Neural cell (in vitro differentiated cells): Measurements from ENCODE around the gene DGKQ. TPM values are rescaled to one million over a fixed set of nuclear protein-coding genes. Genes with fewer than 3 reads are reported as not detected.

ENCODE experiments used
- H2AFZ ChIP-seq: fragments of 200-600, 300-800 bp; sonication (generic), shearing (Covaris generic); 2 replicates; pipeline ENCODE4 v1.6.0; 2014; ENCODE audit warnings: low read depth, mild to moderate bottlenecking, antibody characterized with exemption, low read length, moderate library complexity
- H3F3A ChIP-seq: fragments of 200-600 bp; shearing (Covaris generic); 2 replicates; pipeline ENCODE4 v1.6.1; 2016; ENCODE audit warnings: mild to moderate bottlenecking, moderate library complexity, mixed read lengths, antibody characterized with exemption, low read length; ENCODE audit not compliant: insufficient read depth, poor library complexity, severe bottlenecking
- H3K27ac ChIP-seq: fragments of 200-600, 300-800 bp; sonication (generic), shearing (Covaris generic); 2 replicates; pipeline ENCODE4 v1.5.1; 2014; ENCODE audit warnings: mild to moderate bottlenecking, low read length, moderate library complexity
- H3K27me3 ChIP-seq: fragments of 300-800, 200-600 bp; sonication (generic), shearing (Covaris generic); 2 replicates; pipeline ENCODE4 v1.6.0; 2014; ENCODE audit warnings: mild to moderate bottlenecking, low read depth, low read length, moderate library complexity; ENCODE audit not compliant: insufficient read depth
- H3K36me3 ChIP-seq: fragments of 300-800, 200-600 bp; sonication (generic), shearing (Covaris generic); 2 replicates; pipeline ENCODE4 v1.5.1; 2014; ENCODE audit warnings: mild to moderate bottlenecking, antibody characterized with exemption, low read length, moderate library complexity; ENCODE audit not compliant: insufficient read depth
- H3K4me2 ChIP-seq: fragments of 300-800, 200-600 bp; sonication (generic), shearing (Covaris generic); 2 replicates; pipeline ENCODE4 v1.6.0; 2014; ENCODE audit warnings: mild to moderate bottlenecking, low read length
- H3K4me3 ChIP-seq: fragments of 300-800, 200-600 bp; sonication (generic), shearing (Covaris generic); 2 replicates; pipeline ENCODE4 v1.5.1; 2014; ENCODE audit warnings: mild to moderate bottlenecking, low read length, moderate library complexity
- H3K79me2 ChIP-seq: fragments of 200-600 bp; shearing (Covaris generic); replicated peaks from 2 replicates; pipeline ENCODE4 v1.6.0; 2014; ENCODE audit warnings: mild to moderate bottlenecking, low read length, moderate library complexity; ENCODE audit not compliant: insufficient read depth
- H3K9ac ChIP-seq: fragments of 300-800, 200-600 bp; sonication (generic), shearing (Covaris generic); 2 replicates; pipeline ENCODE4 v1.6.1; 2016; ENCODE audit warnings: mild to moderate bottlenecking, low read length, mixed read lengths
- H3K9me2 ChIP-seq: fragments of 200-600 bp; shearing (Covaris generic); 2 replicates; pipeline ENCODE4 v1.6.1; 2016; ENCODE audit warnings: mild to moderate bottlenecking, low read length, mixed read lengths; ENCODE audit not compliant: insufficient read depth
- H3K9me3 ChIP-seq: fragments of 200-600, 300-800 bp; sonication (generic), shearing (Covaris generic); 2 replicates; pipeline ENCODE4 v1.6.1; 2016; ENCODE audit warnings: mild to moderate bottlenecking, mixed run types, low read length, moderate library complexity, mixed read lengths
- H4K20me1 ChIP-seq: fragments of 200-600 bp; shearing (Covaris generic); 2 replicates; pipeline ENCODE4 v1.6.1; 2016; ENCODE audit warnings: mild to moderate bottlenecking, mixed run types; ENCODE audit not compliant: insufficient read depth
- CTCF ChIP-seq: fragments of 450-650 bp; IDR thresholded peaks from 2 replicates; pipeline ENCODE4 v1.5.1; 2014; ENCODE audit warnings: antibody characterized with exemption, mild to moderate bottlenecking, moderate library complexity; ENCODE audit not compliant: poor library complexity, severe bottlenecking
- EZH2 ChIP-seq: fragments of 200-600, 300-800 bp; shearing (Covaris generic), sonication (generic); IDR thresholded peaks from 2 replicates; pipeline ENCODE4 v1.6.1; 2014; ENCODE audit warnings: antibody characterized with exemption, low read length, borderline replicate concordance, mild to moderate bottlenecking; ENCODE audit not compliant: insufficient read depth, poor library complexity, severe bottlenecking
- MXI1 ChIP-seq: fragments of 450-650 bp; conservative IDR thresholded peaks from 2 replicates; pipeline ENCODE4 v1.6.1; 2014; ENCODE audit warnings: antibody characterized with exemption, mild to moderate bottlenecking; ENCODE audit not compliant: poor library complexity, severe bottlenecking
- POLR2AphosphoS5 ChIP-seq: IDR thresholded peaks from 2 replicates; pipeline ENCODE4 v1.6.1; 2012
- RAD21 ChIP-seq: fragments of 450-650 bp; conservative IDR thresholded peaks from 2 replicates; pipeline ENCODE4 v1.6.1; 2014; ENCODE audit warnings: antibody characterized with exemption, mild to moderate bottlenecking, moderate library complexity
- REST ChIP-seq: IDR thresholded peaks from 2 replicates; pipeline ENCODE4 v1.6.1; 2012; ENCODE audit warnings: borderline replicate concordance
- TAF1 ChIP-seq: IDR thresholded peaks from 2 replicates; pipeline ENCODE4 v1.6.1; 2012; ENCODE audit warnings: low read depth
- polyA plus RNA-seq: library from polyadenylated mRNA; depleted of rRNA; stranded (reverse); fragments of >200 nt; gene quantifications from 2 replicates; pipeline ENCODE4 v1.2.3, GENCODE V29; 2014

DGKQ gene
- polyA plus RNA-seq, 1 donor from 2014 or later, result 32.4 TPM

DNA sequence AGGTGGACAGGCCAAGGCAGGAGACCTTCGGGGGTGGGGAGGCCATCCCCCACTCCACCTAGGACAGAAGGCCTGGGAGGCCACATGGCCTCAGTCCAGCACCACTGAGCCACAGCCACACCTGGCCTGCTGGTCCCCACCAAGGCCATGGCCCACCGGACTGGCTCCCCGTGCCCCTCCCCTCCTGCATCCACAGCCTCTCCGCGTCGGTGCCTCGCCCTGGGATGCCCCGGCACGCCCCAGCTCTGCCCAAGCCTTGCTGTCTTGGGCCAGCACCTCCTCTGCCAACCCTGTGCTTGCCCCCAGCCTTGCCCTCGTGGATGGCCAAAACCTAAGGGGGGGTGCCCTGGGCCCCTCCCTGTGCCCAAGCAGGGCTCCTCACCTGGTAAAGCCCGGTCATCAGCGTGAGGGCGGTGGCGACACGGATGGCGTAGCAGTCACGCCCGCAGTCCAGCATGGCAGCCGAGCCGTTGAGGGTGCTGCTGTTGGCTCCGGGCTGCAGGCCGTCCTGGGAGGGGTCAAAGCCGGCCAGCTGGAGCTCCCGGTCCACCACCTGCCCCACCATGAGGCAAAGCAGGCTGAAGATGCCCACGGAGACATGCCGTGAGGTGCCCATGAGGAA is 17.5 kb upstream of the DGKQ start:
- TF ChIP-seq CTCF (no peak), TAF1 (no peak)
- H3K4me2 ChIP-seq, result no peak overlapping the region

GRCh38 chr4:989722-990471 is 16.5 kb upstream of the DGKQ start:
- H3K9me2 ChIP-seq, result no peaks in the 10 kb centered on the region
- no peak overlapping the region for H3K27ac ChIP-seq
- no peaks in the 10 kb centered on the region for H3F3A ChIP-seq
- H3K9me3 ChIP-seq, result no peaks in the 10 kb centered on the region
- H3K27me3 ChIP-seq, result no peaks in the 10 kb centered on the region
- no peak overlapping the region for H3K4me2 ChIP-seq
- no peak for TF ChIP-seq TAF1
- no peak for TF ChIP-seq RAD21
- no peak for TF ChIP-seq REST
- TF ChIP-seq EZH2, result no peak
- no peak for TF ChIP-seq CTCF
- no peak for TF ChIP-seq POLR2AphosphoS5
- no peak for TF ChIP-seq MXI1
- no peaks in the 10 kb centered on the region for H3K36me3 ChIP-seq
- no peaks in the 10 kb centered on the region for H3K79me2 ChIP-seq
- H3K4me3 ChIP-seq, result no peak overlapping the region
- H4K20me1 ChIP-seq, result no peaks in the 10 kb centered on the region
- H2AFZ ChIP-seq, result no peak overlapping the region
- no peak overlapping the region for H3K9ac ChIP-seq

More for the DNA sequence above, 17.5 kb upstream of the DGKQ start:
- no peaks in the 10 kb centered on the region for H4K20me1 ChIP-seq
- no peak overlapping the region for H3K27ac ChIP-seq
- no peaks in the 10 kb centered on the region for H3K9me2 ChIP-seq
- H2AFZ ChIP-seq, result no peak overlapping the region
- no peaks in the 10 kb centered on the region for H3K79me2 ChIP-seq
- H3F3A ChIP-seq, result no peaks in the 10 kb centered on the region
- H3K36me3 ChIP-seq, result no peaks in the 10 kb centered on the region
- no peaks in the 10 kb centered on the region for H3K9me3 ChIP-seq
- H3K27me3 ChIP-seq, result no peaks in the 10 kb centered on the region
- no peak overlapping the region for H3K9ac ChIP-seq
- no peak overlapping the region for H3K4me3 ChIP-seq
